GM18868 (cell line): ENCODE data around the gene SLC35F4.

Source experiments
- ATAC-seq: cut with Tn5 transposase; IDR thresholded peaks from one replicate; pipeline ENCODE4 v1.9.1; 2021; ENCODE audit warnings: mild to moderate bottlenecking, moderate library complexity; ENCODE audit not compliant: unreplicated experiment

SLC35F4 gene

DNA sequence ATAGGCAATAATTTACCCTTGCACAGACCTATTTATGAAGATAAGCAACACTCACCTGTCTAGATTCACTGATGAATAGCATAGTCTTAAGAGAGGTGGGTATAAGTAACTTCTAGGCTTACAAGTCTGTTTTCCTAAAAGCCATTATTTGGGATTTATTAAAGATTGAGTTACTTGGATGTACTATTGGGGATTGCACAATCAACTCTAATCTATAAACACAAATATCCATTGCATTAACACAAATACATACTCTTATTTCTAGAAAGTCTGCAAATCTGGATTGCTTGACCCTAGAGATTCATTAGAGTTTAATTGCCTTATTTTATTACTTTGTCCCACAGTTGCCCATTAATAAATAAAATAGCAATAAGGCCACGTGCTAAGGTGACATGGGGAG is 224.1 kb downstream of the SLC35F4 start:
- ATAC-seq = no peak

DNA sequence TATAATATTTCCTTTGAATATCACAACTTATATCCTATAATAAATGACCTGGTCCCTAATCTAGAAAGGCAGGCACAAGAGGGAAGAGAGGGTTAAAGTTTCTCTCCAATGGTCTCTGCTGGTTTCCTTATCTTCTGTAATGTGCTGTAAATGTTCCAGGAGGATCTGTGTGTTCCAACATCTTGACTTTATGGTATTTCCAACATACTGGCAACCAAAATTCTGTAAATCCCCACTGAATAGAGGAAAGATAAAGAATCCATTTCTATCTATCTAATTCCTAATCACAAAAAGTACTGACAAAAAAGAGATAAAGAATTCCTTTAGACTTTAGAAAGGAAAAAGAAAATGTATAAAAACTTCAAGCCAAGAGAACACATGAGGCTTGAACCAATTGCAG is 225.9 kb downstream of the SLC35F4 start:
- no peak for ATAC-seq

DNA sequence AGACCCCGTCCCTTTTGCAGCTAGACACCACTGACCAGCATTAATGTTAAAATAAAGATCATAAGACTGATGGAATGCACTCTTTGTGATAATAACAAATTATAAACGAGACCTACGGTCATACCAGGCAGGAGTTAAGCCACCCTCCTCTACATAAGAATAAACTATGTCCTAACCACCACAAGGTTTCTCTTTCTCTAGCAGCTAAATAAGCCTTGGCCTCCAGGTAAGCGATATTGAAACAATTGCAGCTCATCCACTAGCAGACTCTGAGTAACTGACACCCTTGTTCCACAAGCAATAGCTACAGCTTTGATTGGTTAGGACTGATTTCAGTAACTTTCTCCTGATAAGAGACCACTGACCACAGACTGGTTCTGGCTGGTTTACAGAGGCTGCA is 228.0 kb downstream of the SLC35F4 start:
- ATAC-seq = no peak

DNA sequence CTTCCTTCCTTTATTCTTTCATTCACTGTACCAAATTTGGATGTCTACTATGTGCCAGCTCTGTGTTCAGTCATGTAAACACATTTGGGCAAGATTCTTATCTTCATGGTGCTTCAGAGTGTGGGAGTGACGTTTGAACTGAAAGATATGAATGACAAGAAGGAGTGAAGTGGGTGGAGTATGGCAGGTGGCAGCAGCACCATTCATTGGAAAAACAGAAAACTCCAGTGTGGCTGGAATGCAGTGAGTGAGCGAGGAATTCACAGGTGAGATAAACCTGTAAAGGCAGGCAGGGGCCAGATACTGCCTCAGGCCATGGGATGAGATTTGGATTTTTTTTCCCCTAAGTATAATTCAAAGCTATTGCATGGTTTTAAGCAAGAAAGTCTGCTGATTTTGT is 231.6 kb downstream of the SLC35F4 start:
- ATAC-seq = no peak

DNA sequence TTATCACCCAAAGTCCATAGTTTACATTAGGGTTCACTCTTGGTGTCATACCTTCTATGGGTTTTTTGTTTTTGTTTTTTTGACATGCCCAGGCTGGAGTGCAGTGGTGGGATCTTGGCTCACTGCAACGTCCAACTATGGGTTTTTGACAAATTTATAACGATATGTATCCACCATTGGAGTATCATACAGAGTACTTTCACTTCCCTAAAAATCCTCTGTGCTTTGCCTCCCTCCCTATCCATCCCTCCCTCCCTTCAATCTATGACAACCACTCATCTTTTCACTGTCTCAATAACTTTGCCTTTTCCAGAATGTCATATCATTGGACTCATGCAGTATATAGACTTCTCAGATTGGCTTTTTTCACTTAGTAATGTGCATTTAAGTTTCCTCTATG is 233.2 kb downstream of the SLC35F4 start:
- ATAC-seq = no peak

DNA sequence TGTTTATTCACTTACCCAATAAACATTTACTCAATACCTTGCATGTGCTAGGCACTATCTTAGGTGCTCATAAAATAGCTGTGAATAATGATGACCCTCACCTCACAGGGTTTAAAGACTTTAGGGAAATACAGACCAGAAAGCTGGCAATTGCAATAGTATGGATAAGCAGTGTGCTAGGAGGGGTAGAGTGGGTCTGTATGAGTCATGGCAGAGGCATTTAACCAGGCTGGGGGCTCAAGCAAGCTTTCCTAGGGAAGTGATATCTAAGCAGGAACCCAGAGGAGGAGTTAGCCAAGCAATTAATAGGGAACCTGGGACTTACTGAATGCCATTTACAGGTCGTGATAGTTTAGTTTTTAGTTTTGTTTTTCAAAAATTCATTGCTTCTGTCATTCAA is 248.4 kb downstream of the SLC35F4 start:
- ATAC-seq = no peak

DNA sequence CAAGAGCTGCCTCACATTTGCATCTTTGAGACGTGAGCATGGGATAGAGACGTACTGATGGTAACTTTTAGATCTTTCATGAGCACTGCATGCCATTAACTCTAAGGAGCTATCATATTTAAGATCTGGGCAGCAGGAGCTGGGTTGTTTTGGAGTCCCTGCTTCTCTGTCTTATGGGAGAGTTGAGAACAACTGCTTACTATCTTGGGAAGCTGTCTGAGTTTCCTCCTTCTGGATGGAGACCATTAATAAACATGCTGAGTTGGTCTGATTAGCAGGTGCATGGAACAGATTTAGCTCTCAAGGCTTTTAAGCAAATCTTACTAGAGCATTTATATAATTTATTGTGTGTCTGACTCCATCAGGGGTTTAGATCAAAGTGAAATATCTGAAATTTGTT is 252.9 kb downstream of the SLC35F4 start:
- no peak for ATAC-seq

DNA sequence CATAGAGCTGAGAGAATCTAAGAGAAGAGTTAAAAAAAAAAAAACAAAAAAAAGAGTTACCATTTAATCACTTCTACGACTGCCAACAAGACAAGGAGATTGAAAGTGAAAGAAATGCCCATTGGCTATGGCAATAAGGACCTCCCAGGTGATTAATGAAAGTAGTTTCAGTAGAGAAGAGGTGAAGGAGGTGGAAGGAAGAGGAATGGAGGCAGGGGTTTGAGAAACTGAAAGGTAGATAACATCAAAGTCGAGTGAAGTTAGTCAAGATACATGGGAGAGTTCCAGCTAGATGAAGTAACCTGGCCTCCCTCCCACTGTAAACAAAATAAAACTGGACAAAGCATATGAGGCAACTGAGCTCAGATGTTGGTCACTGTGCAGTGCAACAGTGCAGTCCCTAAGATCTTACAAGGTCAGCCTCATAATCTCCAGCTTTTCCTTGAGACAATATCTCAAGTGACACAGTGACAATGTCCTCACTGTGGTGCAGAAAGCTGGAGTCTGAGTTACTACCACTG is 254.3 kb downstream of the SLC35F4 start:
- no peak for ATAC-seq

DNA sequence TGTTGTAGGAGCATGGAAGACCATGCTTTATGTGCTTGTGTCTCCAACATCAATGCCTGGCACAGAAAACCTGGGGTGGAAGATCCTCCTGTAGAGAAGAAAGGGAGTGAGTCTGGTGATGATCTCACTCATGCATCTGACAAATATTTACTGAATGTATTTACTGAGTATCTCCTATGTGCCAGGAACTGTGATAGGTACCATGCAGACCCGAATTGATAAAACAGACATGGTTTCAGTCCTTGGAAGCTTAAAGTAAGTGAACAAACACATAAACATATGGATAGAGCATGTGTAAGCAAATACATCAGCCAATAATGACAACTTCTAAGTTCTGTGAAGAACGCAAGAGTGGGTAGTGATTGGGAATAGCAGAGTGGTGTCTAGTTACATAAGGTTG is 255.3 kb downstream of the SLC35F4 start:
- no peak for ATAC-seq

DNA sequence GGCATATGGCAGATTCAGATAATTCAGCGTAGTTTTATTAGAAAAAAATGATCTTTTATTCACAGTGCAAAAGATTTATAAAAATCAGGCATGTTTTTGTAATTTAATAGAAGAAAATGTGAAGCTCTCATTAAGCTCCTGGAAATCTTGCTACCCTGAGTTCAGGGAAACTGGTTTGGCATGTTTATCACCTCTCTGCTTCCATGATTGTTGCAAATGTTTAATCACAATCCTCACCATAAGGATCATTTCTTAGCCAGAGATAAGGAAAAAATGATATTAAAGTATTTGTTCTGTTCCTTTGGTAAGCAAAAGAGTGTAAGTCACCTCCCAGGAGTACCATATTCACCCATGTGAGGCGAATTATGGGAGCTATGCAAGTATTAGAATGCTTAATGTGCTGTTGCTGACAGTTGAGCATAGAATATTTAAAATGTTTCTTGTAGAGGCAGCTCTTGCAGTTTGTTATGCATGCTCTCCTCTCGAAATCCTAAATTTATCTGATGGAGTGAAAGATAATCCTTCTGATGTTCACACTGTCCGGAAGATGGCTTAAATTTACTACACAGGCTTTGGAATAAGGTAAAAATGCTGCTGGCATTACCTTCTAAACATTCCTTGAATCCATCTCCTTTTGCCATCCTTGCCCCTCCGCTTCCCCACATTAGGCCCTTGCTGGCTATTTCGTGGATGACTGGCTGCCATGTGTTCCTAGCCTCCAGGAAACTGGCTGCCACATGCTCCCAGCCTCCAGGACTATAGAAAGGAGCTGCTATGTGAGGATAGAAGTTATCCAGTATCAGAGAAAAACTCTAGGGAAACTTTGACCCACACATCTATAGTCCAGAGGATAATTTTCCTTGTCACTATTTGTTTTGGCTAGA is 256.5 kb downstream of the SLC35F4 start:
- no peak for ATAC-seq

DNA sequence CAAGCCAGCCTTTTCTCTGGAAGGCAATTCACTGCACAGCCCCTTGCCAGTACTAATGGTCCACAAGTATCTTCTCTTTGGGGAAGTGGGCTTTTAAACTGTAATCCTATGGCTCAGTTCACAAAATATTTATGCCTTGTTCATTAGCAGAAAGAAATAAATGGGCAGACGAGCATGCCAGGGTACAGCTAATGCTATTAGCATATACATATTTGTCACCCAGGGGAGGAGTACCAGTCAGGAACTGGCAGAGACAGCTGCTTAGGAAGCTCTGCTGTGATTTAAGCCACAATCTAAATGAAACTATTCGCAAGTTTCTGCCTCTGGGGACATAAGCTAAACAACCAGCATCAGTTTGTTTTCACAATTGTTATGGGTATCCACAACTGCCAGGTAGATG is 258.8 kb downstream of the SLC35F4 start:
- ATAC-seq = no peak

DNA sequence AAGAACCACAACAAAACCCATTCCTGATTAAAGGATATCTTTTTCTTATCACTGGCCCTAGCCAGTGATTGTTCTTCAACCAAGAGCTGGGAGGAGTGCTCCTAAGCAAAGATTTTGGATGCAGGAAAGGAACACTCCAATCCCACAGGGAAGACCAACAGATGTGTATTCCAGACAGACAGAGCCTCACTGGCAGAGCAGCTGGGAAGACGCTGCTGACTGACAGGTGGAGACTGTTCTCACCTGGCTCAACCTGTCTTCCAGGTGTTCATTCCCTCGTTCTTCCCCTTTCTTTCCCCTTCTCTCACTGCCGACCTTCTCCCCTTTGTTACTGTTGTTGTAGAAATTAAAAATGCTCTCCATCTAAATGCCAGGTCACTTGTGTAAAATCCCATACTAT is 282.5 kb downstream of the SLC35F4 start:
- no peak for ATAC-seq

DNA sequence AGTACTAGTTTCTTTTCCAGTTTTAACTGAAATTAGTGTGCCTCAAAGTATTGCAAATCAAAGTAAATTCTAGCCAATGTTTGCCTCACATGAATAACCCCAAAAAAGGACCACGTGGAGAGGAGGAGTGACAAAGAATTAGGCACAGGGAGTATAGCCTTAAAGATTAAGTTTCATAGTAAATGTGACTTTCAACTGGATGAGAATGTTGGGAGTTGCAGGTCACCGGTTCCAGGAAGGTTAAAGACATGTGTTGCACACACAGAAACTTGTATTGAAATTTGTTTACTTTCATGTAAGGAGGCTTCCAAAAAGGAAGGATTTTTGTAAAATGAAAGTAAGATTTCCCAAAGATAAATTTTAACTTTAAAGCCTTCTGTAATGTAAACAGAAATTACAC is 283.1 kb downstream of the SLC35F4 start:
- no peak for ATAC-seq

DNA sequence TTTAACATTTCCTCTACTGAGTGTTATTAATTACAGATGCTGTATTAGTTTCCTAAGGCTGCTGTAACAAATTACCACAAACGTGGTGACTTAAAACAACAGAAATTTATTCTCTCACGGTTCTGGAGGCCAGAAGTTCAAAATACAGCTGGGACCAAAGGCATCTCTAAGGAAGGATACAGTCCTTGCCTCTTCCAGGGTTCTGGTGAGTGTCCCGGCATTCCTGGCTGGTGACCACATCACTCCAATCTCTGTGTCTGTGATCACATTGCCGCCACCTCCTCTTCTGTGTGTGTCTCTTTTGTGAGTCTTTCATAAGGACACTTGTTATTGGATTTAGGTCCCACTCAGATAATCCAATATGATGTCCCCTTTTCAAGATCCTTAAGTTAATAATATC is 287.1 kb downstream of the SLC35F4 start:
- no peak for ATAC-seq

DNA sequence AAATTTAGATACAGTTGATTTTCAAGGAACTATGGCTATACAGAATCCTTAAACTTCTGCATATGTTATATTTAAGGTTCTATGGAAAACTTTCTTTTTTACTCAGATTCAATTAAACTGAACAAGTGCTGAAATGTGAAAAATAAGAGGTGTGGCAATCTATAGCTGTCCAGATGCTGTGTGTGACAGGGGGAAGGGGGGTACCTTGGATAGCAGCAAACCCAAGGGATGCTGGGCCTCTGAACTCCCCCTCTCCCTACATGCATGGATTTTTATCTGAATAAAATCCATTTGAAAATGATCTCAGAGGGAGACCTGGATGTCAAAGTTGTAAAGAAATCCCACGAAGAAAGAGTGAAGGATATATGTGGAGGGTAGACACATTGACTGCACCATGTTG is 289.4 kb downstream of the SLC35F4 start:
- no peak for ATAC-seq

DNA sequence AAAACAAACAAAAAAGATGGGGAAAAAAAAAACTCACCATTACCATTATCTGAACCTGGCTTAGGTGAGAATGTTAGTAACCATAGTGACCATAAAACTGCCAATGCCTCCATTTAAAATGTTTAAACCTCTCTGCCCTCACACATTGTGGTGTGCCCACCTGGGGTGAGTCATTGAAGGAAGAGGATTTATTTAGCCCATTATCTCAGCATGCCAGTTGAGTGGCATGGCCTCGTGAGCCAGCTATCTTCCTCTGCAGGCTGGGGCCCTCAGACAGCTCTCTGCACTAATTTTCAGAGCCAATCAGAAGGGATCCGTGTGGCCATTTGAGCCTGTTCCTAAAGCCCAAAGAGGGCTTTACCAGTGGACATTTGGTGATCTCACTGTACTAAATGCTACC is 290.4 kb downstream of the SLC35F4 start:
- ATAC-seq = no peak

DNA sequence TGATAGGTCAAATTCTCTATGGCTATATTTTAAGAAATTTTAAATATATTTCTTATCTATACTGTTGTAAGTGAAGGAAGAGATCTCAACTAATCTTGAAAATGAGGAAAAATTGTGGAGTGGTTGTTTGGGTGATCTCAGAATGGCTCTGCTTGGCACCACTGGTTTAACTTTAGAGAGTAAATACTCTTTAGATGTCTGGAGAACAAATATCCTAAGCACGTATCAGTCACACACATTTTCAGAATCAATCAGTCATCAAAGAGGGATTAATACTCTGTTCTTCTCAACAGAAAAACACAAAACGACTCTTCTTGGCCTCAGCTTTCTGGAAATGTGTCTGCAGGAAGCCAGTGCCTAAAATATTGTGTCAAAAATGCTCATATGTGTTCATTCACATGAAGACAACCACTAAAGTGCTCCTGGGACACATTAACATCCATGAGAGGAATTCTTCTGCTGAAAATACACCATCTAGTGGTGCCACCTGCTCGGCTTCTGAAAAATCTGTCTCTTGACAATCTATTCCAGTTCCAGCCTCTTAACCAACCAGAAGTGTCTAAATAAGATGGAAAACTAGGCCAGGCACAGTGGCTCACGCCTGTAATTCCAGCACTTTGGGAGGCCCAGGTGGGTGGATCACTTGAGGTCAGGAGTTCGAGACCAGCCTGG is 291.1 kb downstream of the SLC35F4 start:
- no peak for ATAC-seq

DNA sequence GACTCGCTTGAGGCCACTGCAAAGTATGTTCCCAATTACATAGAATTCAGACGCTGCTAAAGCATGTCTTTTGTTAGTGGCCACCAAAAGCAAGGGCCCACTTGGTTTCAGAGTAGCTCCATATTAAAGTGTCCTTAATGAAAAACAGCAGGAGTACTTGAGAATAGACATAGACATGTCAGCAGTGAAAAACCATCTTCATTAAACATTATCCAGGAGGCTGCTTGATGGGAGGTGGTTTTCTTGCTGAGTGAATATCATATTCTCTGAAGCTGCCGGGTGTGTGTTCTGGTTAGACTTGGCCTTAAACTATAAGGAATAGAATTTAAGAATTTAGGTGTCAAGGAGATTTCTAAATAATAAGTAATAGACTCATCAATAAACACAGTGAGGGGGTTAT is 292.7 kb downstream of the SLC35F4 start:
- no peak for ATAC-seq

DNA sequence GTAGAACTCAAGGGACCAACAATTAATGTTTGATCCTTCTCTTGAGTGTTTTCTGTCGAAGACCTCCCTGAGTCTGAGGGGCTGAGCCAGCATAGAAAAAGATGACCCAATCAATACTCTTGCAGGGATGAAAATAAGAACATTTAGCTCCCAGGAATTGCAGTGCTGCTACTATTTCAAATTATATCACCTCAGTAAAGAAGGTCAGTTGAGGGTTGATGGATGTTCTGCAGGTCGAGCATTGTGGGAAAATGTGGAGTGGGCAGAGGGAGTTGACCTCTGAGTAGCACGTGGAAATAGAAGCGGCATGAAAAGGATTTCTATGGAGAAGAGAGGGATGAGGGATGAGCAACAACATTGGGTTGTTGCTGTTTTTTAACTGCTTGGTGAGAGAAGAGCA is 297.3 kb downstream of the SLC35F4 start:
- no peak for ATAC-seq

DNA sequence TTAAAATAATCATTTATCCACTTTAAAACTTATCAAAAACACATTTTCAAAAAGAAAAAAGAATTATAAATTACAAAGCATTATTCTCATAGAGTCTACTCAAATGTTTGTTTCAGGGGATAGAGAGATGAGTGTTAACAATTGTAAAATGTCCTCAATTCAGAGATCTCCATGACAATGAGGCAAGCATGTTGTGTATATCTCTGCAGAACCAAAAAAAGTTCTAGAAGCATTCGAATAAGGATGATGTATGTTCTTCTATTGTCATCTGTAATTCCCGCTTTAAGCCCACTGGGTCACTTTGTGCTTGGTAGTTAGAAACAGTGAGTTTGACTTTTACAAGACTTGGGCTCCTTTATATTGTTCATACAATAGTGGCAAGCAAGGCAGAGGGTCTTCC is 298.7 kb downstream of the SLC35F4 start:
- no peak for ATAC-seq

DNA sequence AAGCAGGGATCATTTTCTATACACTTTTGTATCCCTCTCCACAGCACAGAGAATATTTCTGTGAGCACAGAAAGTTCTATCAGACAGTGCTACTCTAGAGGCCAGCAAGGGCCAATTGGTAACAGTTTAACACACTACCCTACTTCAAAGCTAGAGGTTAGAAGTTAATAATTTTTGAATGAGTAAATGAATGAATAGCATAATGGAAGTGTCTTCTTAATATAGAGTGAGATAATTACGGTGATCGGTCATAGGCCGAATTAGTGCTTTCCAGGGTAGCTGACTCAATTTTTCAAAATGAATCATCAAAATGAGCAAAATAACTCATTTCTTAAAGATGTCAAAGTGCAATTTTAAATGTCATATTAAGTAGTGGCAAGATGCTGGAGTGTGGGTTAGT is 305.2 kb downstream of the SLC35F4 start:
- ATAC-seq = no peak

DNA sequence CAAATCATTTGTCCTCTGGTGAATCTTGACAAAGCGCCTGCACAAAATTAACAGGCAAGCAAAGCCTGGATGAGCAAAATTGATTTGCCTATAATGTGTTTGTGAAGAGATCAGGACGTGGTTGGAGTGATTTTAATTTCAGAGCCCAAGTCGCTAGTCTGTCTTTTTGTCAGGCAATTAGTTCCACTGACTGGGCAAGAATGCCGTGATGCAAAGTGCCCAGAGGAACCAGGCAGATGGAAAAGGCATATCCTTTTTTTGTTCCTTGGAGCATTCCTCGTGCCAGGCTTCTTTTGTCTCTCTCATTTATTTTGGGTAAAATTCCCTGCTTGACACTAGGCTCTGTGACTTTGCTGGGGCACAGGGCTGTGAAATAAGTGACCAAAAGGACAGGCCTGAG is 306.3 kb downstream of the SLC35F4 start:
- ATAC-seq = no peak
